ENCODE measurements around the gene CLCF1.

CLCF1 gene

DNA sequence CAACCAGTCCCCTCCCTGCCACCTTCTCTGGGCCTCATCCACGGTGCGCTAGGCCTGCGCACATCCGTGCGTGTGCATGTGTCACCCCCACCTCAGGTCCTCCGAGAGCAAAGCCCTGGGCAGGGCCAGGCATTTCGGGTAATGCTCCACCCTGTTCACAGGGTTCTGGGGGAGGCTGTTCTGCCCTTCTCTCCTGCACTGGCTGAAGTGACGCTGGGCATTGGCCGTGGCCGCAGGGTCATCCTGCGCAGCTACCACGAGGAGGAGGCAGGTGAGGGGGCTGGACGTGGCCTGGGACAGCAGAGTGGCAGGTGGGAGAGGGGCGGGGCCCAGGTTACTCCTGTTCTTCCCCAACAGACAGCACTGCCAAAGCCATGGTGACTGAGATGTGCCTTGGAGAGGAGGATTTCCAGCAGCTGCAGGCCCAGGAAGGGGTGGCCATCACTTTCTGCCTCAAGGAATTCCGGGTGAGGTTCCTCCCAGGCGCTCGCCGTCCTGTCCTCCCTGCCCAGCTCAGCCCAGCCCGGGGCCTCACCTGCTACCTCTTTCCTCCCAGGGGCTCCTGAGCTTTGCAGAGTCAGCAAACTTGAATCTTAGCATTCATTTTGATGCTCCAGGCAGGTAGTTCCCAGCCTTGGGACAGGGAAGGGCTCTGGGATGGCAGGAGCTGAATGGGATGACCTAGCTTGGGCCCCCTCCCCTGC, 22.3 kb upstream of the CLCF1 start:
- FAIRE-seq: no peak

DNA sequence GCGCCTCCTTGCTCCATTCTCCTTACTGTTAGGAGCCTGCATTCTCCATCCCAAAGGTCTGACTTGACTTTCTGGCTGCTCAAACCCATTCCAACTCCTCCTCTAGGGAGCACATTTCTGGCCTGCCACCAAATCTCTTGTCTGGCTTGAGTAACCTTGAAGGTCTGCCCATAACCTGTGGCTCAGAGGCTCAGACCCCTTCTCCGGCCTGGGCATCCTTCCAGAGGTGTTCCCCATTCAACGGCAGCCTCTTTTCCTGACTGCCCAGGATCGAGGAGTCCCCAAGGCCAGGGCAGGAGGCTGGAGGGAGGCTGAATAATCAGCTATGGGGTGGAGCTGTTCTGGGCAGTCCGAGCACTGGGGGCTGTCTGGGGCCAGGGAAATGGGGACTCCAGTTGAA, 20.6 kb upstream of the CLCF1 start:
- FAIRE-seq: no peak

DNA sequence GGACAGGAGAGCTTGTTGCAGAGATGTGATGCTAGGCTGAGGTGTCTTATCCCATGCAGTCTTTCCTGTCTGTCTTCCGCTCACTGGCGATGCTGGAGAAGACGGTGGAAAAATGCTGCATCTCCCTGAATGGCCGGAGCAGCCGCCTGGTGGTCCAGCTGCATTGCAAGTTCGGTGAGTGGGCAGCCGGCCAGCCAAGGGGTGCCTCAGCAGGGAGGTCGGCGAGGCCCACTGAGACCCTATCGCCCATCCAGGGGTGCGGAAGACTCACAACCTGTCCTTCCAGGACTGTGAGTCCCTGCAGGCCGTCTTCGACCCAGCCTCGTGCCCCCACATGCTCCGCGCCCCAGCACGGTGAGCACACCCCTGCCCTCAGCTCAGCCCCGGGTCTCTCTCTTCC, 20.0 kb upstream of the CLCF1 start:
- FAIRE-seq: no peak

DNA sequence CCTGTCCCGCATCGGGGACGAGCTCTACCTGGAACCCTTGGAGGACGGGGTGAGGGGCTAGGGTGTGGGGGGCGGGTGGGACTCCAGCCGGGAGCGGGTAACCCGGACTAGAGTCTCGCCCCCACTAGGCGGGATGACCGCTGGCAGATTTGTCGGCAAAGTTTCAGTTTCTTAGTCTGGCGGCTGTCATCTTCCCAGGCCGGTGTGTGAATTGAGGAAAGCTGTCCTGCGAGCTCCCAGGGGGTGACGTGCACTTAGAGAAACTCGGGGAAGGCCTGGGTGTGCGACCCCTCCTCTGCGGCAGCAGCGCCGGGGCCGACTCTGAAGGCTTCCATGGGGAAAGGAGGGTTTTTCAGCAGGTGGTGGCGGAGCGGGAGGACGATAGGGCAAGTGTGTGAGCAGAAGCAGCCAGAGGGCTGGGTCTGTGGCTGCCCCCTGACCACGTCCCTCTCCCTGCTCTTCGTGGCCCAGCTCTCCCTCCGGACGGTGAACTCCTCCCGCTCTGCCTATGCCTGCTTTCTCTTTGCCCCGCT, 18.9 kb upstream of the CLCF1 start:
- no peak for FAIRE-seq

DNA sequence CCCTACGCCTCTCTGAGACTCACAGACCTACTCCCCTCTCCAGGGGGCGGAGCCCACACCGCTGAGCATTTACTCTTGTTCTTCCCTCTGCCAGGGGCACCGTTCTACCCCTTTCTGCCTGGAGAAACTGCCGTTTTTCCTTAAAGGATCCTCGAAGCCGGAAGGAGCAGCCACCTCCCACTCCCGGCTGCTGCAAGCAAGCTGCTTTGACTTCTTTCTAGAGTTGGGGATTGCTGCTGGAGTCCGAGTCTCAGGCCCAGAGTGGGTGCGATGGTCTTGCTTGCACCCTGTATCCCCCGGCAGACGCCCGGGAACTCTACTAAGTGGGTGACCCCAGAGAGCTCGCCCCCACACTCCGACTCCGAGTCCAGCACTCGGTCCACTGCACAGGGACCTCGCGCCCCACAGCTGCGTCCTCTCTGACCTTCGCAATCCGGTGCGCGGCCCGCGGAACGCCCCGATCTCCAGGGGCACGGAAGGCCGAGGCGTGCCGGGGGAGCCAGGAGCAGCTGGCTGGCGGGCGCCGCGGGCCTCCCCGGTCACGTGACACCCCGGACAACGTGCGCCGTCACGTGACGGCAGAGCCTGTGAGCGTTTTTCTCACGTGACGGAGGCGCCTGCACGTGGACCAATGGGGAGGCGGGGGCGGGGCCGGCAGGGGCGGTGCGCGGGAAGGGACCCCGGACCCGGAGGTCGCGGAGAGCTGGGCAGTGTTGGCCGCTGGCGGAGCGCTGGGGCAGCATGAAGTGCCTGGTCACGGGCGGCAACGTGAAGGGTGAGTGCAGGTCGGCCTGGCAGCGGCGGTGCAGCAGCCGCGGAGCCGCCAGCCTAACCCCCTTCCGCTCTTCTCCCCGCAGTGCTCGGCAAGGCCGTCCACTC, 18.1 kb upstream of the CLCF1 start, which contains the start of gene RAD9A:
Gene RAD9A, plus strand, starts transcription at position 683 of the 879 bp plus-strand sequence. Its CDS starts 59 bp downstream, at position 742.
- FAIRE-seq: no peak

DNA sequence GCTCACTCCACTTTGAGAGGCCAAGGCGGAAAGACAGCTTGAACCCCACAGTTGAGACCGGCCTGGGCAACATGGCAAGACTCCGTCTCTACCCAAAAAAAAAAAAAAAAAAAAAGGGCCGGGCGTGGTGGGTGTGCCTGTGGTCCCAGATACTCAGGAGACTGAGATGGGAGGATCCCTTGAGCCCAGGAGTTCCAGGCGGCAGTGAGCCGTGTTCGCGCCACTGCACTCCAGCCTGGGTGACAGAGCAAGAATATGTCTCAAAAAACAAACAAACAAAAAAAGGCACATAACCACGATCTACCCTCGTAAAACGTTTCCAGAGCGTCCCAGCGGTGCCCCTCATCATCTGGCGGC, 17.5 kb upstream of the CLCF1 start:
- FAIRE-seq: no peak

DNA sequence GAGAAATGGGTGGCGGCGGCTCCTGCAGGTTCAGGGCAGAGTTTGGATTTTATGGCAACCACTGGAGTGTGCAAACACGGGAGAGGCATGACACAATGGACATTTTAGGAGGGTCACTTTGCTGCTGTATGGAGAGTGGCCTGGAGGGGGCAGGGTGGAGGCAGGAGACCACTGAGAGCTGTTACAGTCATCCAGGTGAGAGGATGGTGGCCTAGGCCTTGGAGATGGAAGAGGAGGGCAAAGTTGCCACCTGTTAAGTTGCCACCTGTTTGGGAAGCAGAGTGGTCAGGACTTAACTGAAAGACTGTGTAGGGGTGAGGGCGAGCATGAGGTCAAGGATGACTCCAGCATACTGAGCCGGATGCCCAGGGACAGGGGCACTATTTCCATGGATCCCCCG, 16.1 kb upstream of the CLCF1 start:
- no peak for FAIRE-seq

DNA sequence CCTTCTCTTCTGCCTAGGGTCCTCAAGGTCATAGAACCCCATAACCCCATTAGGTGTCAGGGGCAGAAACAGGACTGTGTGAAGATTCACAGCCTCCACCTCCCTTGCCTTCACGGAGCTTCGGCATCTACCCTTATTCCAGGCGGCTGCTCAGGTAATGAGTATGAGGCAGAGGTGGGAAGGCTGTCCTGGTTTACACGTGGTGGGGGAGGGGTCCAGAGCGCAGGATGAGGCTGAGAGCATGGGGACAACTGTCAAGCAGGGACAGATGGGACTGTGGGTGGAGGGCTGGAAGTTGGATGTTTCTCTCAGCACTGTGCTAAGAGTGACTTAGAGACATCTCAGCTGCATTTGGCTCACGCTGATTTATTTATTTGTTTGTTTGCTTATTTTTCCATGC, 14.1 kb upstream of the CLCF1 start:
- FAIRE-seq: no peak

DNA sequence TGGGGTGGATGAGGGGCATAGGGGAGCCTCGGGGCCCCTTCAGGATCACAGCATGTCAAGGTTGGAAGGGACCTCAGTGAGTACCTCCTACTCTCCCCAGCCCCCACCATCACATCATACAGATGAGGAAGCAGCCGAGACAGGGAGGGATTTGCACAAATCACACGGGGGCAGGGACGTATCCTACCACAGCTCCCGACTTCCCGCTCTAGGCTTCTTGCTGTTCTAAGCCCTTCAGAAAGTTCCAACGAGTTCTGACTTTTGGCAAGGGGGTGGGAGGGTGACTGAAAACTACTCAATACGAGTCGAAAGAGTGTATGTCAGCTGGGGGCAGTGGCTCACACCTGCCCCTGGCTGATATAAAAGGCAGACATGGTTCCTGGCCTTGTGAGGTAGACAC, 13.7 kb upstream of the CLCF1 start:
- no peak for FAIRE-seq

DNA sequence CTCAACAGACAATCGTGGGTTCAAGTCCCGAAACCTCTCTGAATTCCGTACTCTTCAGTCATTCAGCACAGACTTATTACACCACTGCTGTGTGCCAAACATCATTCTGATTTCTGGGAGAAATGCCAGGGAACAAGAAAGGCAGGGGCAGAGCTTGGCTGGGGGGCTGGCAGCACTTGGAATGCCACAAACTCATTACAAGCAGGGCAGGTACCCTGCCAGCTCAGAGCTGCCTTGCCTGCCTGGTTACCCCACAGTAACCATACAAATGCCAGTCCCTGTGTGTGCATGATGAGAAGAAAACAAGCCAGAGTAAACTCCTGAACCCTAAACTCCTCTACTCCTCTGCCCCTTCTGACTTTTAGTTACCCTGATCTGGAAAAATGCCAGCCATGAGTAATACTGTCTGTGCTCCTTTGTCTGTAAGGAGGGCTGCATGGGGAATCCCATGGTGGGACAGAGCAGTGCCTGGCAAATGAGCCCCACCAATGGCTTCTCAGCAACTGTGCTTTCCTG, 11.5 kb upstream of the CLCF1 start:
- no peak for FAIRE-seq

DNA sequence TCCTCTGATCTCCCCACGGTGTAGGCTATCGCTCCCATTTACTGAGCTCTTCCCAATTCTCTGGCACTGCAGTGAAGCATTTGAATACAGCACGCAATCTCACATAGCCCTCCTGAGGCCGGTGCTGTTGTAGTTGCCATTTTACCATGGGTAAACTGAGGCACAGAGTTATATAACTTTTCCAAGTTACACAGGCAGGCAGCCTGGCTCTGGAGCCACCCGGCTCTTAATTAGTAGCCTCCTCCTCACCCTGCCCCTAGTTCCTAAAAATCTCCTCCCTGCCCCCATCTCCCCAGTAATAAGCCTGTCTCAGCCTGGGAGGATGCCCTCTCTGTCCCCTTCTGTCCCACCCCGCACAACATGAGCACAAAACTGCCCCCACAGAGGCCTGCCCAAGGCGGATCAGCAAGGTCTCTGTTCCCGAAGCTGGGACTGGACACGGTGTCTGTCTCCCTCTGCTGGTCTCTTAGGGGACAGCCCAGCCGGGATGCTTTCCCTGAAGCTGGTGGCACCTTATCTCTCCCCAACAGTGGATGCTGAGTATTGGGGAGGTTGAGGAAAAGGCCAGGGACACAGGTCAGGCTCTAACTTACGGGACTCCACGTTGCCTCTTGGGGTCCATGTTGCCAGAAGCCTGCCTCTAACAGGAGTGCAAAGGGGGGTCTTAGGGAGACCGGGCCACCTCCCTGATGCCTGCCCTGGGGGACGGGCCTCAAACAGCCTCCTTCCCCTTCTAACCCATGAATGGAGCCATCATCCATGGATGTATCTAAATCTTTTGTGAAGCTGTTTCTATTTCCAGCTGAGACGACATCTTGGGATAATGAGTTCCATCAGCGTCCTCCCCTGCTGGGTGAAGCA, 9.1 kb upstream of the CLCF1 start:
- no peak for FAIRE-seq

DNA sequence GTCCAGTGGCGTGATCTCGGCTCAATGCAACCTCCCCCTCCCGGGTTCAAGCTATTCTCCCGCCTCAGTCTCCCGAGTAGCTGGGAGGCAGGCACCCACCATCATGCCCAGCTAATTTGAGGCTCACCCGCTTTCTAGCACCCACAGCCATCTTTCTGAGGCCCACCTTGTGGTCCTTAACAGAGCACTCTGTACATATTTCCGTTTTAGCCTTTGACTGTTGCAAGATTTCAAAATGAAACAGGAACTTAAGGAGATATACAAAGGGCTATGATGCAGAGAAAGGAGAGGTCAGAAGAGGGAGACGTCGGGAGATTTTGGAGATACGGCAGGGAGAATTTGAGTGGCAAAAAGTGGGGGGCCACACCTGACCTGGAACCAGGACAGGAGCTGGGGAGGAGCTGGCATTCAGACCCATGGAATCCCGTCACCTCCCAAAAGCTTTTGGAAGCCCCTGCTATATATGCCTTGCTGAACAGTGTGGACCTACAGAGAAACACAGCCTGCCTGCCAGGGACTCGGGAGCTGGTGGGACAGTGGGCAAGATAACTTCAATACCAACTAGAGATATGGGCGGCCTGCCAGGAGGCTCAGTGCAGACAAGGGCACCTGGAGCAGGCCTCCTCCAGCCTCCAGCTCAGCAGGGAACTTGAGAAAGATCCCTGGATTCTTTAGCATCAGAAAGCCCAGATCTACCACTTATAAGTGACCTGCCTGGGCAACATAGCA, 8.0 kb upstream of the CLCF1 start:
- FAIRE-seq: no peak

DNA sequence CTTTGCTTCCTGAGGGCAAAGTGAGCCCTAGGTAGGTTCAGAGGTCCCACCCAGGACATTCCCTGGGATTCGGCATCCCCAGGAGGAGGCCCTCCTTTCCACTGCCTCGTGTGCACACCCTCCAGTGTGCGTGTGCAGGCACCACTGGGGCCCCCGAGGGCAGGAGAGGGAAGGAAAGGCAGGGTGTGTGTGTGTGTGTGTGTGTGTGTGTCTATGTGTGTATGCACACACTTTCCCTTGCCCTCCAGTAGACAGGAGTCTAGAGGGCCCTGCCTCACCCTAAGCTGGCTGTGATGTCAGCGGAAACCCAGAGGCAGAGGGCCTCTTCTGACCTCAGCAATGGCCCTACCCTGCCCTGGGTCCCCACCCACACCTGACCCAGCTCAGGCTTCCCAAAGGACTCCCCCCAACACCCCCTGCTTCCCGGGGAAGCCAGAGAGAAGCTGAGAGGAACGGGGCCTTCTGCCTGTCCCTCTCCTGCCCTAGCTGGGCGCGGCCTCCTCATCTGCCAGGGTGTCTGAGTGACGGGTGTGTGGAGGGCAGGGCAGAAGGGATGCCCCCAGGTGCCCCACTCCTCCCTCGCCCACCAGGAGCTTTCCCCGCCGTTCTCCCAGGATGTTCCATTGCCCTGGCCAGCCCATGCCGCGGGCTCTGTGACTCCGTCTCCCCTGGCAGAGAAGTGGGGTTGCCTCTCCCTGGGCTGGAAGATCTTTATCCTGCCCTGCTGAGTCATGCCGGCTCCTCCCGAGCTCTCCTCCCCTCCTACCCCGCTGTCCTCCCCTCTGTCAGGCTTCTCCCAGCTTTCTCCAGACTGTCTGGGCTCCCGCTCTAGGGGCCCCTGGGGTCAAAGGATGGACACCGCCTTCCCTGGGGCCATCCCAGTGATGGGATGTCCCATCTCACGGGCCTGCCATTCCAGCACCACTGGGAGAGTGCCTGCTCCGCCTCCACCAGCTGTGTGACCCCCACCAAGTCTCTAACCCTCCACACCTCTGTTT, 6.0 kb upstream of the CLCF1 start:
- FAIRE-seq: no peak

DNA sequence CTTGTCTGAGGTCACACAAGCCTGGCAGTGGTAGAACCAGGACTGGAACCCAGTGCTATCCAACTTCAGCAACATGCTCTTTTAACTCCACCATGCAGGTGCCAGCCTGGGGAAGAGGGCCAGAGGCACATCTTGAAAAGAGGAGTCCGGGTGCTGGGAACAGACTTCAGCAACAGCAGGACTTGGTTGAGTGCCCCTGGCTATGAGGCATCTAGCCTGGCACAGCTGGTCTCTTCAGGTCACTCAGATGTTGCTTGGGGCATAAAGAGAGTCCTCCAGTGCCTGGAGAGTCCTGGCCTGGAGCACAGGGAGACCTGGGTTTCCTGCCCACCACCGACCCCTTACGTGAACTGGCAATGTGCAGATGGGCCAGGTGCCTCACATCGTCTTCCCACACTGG, 5.1 kb upstream of the CLCF1 start:
- no peak for FAIRE-seq

DNA sequence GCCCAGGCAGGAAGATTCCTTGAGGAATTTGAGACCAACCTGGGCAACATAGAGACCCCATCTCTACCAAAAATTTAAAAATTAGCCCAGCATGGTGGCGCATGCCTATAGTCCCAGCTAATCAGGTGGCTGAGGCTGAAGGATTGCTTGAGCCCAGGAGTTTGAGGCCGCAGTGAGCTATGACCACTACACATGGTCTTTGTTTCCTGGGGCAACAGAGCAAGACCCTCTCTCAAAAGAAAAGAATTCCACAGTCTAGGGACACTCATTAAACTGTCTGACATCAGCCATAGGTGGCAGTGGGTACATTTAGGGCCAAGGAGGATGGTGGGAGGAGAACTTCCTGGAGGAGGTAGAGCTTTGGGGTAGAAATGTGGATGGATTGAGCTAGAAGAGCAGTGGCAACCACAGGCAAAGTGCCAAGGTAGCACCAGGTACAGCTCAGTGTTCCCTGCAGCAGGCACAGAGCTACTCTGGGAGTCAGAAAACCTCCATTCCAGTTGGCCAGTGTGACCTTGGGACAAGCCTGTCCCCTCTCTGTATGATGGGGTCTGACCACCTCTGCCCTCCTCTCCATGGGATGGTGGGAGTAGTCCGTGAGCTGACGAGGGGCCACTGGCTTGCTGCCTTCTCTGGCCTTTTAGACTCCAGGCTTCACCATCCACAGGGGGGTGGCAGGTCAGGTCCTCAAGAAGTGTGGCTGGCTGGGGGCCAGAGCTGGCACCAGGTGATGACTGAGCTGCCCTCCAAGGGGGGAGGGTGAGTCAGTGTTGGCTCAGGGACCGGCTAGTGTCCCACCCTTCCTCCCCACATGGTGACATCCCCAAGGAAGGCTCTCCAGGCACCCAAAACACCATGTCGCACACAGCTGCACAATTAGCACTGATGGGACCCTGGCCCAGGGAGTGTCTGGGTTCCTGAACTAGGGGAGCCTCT, 3.7 kb upstream of the CLCF1 start:
- FAIRE-seq: no peak

DNA sequence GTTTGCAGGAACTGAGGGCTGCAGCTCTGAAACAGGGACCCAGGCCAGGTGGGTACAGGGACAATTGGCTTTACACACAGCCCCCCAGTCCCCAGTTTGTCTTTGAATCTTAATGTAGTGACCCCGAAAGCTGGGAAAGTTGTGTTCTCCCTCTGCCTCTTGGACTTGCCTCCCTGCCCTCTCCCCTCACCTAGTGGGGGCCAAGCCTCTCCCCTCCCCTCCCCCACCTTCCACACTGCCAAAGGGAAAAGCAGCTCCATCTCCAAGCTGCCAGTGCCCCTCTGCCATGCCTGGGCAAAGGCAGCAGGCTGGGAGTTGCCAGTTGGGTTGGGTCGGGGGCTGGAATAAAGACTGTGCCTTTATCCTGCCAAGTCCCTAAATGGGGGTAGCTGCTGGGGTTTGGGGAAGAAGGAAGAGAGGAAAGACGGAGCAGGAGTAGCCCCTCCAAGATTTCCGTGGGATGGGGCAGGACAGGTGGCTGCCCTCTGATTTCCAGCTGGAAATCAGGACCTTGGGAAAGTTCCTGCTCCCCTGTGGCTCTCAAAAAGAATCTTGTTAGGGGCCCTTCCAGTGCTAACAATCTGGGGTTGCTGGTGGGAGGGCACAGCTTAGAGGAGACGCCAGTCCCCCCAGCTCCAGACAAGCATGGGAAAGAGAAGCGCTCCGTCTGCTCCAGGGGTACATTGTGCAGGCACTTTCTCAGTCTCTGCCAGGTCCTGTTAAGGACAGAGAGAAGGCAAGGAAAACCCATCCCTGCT, 2.8 kb upstream of the CLCF1 start:
- no peak for FAIRE-seq

DNA sequence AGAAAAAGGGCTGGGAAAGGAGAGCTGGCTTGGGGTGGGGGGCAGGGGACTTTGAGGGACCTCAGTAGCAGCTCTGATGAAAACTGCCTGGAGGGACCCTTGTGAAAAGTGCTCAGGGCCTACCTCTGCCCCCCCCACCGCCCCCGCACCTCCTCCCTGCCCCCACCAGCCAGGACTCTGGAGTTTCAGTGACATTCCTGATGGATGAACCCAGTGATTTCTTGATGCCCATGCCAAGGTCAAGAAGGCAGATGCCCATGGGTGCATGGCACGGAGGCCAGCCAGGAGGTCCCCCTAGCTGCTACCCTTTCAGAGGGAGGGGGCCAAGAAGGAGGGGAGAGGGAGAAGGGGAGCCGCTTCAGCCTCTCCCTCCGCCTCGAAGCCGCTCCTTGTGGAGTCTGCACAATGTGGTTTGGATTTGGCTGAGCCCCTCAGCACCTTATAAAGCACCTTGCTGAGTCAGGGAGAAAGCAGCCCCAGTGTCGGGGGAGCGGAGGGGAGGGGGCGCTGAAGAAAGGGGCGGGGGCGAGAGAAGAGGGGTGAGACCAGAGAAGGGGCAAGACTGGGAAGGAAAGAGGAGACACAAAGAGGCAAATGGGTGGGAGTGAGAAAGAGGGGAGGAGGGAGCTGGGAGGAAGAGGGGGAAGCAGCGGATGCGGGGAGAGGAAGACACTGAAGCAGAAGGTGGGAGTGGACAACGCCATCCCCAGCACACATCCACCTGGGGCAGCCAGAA, 2.1 kb upstream of the CLCF1 start:
- no peak for FAIRE-seq

All from colon (tissue), 2 donors.